Daoy (cell line): ENCODE results near the gene FHIT. TPM values are rescaled to one million over a fixed set of nuclear protein-coding genes. Genes with fewer than 3 reads are reported as not detected.

Experiments
- DNase-seq: peaks from one replicate; pipeline ENCODE4 v3.0.0-alpha.2; 2015; ENCODE audit warnings: low read depth
- total RNA-seq: library from RNA; depleted of rRNA; stranded (reverse); fragments of >200 nt; shearing (Covaris generic); gene quantifications from 2 replicates; pipeline ENCODE4 v1.2.3, GENCODE V29; 2014

FHIT gene
- total RNA-seq, 1 experiment from 2014 or later, result not detected

GRCh38 chr3:60413551-60413950, 837.7 kb downstream of the FHIT start:
- no peak for DNase-seq

GRCh38 chr3:60403866-60404265, 847.4 kb downstream of the FHIT start:
- DNase-seq, result no peak

DNA sequence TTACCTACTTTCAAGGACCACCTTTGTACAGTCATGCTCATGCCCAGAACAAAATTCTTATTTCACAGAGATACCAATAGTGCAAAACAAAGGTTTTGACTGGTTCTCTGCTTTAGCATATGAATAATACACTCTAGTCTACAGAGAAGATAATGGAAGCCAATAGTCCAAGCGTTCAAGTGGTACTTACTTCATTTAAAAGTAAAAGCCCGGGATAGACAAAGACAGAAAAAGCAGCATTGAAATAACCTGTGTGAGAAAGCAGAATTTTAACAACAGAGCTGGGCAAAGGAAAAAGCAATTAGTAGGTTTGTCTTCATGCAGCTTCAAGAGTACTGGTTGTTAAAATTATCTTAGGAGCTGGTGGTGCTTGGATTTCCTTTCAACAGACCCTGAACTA, 848.3 kb downstream of the FHIT start:
- no peak for DNase-seq

GRCh38 chr3:60399861-60400845, 851.1 kb downstream of the FHIT start:
- no peak for DNase-seq

DNA sequence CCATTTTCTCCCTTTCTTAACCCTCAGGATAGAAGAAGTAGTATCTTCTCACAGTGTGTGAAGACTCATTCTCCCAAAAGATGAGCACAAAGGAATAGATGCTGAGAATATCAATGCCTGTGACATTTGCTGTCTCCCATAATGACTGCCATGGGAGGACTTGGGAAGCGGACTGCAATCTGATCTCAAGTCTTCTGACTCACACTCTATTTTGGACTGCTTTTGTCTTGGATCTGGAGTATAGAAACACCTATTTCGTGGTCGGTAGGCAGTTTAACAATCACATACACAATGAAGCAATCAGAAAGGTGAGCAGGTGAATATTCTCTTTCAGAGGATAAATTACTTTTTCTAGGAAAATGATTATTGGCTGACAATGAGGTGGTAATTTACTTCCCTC, 852.0 kb downstream of the FHIT start:
- no peak for DNase-seq

- DNase-seq, result no peak
These were observed 856.0 kb downstream of the FHIT start for GRCh38 chr3:60395173-60395762.

- no peak for DNase-seq
These were observed 857.3 kb downstream of the FHIT start for GRCh38 chr3:60393946-60394345.

GRCh38 chr3:60392501-60392900, 858.8 kb downstream of the FHIT start:
- DNase-seq, result no peak

DNA sequence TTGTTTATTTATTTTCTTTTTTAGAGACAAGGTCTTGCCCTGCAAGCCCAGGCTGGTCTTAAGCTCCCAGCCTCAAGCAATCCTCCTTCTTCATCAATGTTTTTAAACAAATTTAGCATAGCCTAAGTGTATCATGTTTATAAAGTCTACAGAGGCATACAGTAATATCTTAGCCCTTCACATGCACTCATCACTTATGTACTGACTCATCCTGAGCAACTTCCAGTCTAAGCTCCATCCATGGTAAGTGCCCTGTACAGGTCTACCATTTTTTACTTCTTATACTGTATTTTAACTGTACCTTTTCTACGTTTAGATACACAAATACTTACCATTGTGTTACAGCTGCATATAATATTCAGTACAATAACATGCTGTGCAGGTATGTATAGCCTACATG, 860.0 kb downstream of the FHIT start:
- no peak for DNase-seq

DNA sequence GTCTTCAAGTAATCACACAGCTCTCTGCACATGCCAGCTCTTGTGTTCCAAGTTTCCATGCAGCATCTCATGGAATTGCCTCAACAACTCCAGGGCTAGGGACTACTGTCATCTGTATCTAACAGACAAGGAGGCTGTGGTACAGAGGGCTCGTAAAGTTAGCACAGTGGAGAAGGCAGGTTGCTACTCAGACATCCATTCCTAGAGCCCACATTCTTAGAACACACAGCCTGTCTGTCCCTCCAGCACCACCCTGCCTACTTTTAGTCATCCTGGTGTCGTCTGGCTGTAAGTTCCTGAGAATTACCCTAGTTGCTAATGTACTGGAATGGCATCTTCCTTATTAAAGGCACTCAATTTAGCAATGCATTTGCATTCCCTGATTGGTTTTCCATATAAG, 862.5 kb downstream of the FHIT start:
- no peak for DNase-seq

GRCh38 chr3:60386306-60386705, 864.9 kb downstream of the FHIT start:
- no peak for DNase-seq

DNA sequence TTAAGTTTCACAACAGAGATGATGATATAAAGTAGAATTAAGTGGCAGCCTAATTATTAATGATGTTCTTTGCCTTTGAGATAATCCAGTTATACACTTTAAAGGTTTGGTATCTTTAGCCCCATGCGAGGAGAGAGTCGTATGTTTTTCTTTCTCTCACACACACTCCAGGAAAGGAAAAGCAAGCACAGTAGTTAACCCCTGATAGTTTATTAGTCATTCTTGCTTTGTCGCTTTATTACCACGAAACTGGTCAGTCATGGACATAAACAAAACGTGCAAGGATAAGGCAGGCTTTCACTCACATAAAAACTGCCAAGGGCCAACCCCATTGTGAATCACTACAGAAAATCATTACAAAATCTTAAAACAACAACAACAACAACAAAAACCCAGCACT, 866.9 kb downstream of the FHIT start:
- DNase-seq, result no peak

DNA sequence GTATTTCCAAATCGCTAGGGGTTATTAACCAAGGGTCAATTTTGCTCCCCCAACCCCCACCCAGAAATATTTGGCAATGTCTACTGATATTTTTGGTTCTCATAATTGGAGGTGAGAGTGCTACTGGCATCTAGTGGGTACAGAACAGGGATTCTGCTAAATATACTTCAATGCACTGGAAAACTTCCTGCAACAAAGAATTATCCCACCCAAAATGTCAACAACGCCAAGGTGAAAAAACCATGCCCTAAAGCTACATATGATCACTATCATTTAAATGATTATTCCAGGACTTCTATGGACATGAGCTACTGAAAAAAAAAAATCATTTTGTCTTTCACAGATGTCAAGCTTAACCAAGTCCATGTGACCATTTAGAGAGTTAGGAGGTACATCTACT, 867.9 kb downstream of the FHIT start:
- DNase-seq, result no peak

GRCh38 chr3:60366486-60366885, 884.8 kb downstream of the FHIT start:
- no peak for DNase-seq

GRCh38 chr3:60365360-60365759, 885.9 kb downstream of the FHIT start:
- DNase-seq, result no peak

GRCh38 chr3:60364475-60364874, 886.8 kb downstream of the FHIT start:
- DNase-seq, result no peak

GRCh38 chr3:60363817-60364216, 887.4 kb downstream of the FHIT start:
- no peak for DNase-seq

- DNase-seq, result no peak
These were observed 895.4 kb downstream of the FHIT start for GRCh38 chr3:60355825-60356224.

DNA sequence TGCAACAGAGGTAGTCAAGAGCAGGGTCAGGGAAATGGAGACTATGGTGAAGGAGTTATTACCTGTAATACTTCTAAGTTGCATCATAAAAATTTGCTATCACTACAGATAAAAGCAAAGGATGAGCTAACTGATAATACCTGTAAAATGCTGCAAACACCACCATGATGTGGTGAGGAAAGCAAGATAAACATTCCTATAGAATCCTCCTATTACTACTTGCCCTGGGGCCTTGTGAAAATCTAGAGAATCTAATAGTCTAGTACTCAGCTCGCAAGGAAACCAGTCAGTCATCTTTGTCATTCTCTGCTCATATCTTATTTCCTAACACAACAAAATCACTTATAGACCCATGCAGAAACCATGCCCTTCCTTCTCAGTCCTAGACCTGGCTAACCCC, 899.8 kb downstream of the FHIT start:
- DNase-seq, result no peak

DNA sequence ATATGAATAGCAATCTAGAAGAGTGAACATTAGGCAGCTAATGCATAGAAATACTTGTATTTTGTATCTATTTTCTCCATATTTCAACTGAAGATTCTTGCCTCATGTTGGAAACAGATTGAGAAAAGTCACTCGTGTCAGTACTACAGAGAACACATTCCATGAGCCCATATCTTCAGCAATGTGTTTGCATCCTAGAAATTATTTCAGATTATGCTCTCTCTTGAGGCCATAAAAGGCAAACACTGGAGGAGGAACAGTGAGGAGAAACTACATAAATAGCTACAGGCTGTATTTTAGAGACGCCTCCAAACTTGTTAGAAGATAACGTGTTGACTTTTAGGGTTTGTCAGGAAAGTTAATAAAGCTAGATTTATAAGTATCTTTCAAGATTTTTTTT, 906.9 kb downstream of the FHIT start:
- no peak for DNase-seq

- no peak for DNase-seq
These were observed 907.4 kb downstream of the FHIT start for GRCh38 chr3:60343831-60344230.

GRCh38 chr3:60339304-60339703, 911.9 kb downstream of the FHIT start:
- DNase-seq, result no peak

DNA sequence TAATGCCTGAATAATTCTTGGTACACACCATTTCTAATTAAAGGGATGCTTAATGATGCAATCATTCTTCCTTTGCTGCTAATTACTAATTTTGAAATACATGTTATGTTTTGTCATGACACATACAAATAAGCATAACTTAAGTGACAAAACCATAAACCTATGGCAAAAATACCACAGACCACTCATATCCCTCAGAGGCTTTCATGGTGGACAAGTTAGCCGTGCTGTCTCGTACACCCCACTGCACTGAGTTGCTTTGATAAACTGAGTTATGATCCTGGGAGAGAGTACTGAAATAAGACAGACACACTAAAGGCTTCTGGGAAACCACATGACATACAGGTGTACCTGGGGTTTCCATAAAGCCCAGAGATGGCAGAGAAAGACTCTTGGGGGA, 913.8 kb downstream of the FHIT start:
- DNase-seq, result no peak
